A673 (cell line): ENCODE measurements around the gene NEDD4L. TPM values are rescaled to one million over a fixed set of nuclear protein-coding genes. Genes with fewer than 3 reads are reported as not detected.

Experiments used
- BruUV-seq: library from RNA; stranded (reverse); fragments of 400-500 nt; replicated peaks from 2 replicates; lab custom pipeline; 2021; lab: Mats Ljungman, UMichigan
- CTCF ChIA-PET: fragments of 300-600 bp; sonication (Branson Sonifier 250); formaldehyde crosslinking; loops from one replicate; lab custom pipeline; 2022; ENCODE audit warnings: antibody characterized with exemption; lab: Charles Lee
- POLR2A ChIA-PET: fragments of 300-600 bp; sonication (Branson Sonifier 250); formaldehyde crosslinking; loops from one replicate; lab custom pipeline; 2022; ENCODE audit warnings: antibody characterized with exemption; ENCODE audit not compliant: low non-redundant PET; lab: Charles Lee
- DNase-seq: peaks from one replicate; pipeline ENCODE4 v3.0.0-alpha.2; 2015; ENCODE audit warnings: low spot score
- H3K27ac ChIP-seq: fragments of 200-600 bp; sonication (generic); 2 replicates; pipeline ENCODE4 v1.5.1; 2016; ENCODE audit warnings: mixed run types, low read depth, mild to moderate bottlenecking, mixed read lengths, antibody characterized with exemption, low read length; ENCODE audit not compliant: poor library complexity, severe bottlenecking
- H3K27me3 ChIP-seq: fragments of 200-600 bp; sonication (generic); replicated peaks from 2 replicates; pipeline ENCODE4 v1.6.1; 2017; ENCODE audit warnings: mixed run types, low read depth, mild to moderate bottlenecking, mixed read lengths, antibody characterized with exemption, low read length; ENCODE audit not compliant: insufficient read depth, poor library complexity
- H3K36me3 ChIP-seq: fragments of 200-600 bp; sonication (generic); 2 replicates; pipeline ENCODE4 v1.6.1; 2016; ENCODE audit warnings: mixed run types, mild to moderate bottlenecking, mixed read lengths, antibody characterized with exemption, low read length; ENCODE audit not compliant: insufficient read depth, poor library complexity, severe bottlenecking
- H3K4me1 ChIP-seq: fragments of 200-600 bp; sonication (generic); 2 replicates; pipeline ENCODE4 v1.6.1; 2017; ENCODE audit warnings: mixed run types, mild to moderate bottlenecking, mixed read lengths, antibody characterized with exemption, low read length; ENCODE audit not compliant: insufficient read depth, poor library complexity, severe bottlenecking
- H3K4me3 ChIP-seq: fragments of 200-600 bp; sonication (generic); 2 replicates; pipeline ENCODE4 v1.5.1; 2016; ENCODE audit warnings: low read depth, mixed run types, mild to moderate bottlenecking, mixed read lengths, low read length; ENCODE audit not compliant: poor library complexity, severe bottlenecking
- H3K9me3 ChIP-seq: fragments of 200-600 bp; sonication (generic); 2 replicates; pipeline ENCODE4 v1.6.1; 2016; ENCODE audit warnings: mixed run types, low read depth, mild to moderate bottlenecking, mixed read lengths, antibody characterized with exemption, low read length; ENCODE audit not compliant: poor library complexity, severe bottlenecking
- CTCF ChIP-seq: fragments of 300-800, 200-600 bp; sonication (generic); conservative IDR thresholded peaks from 2 replicates; pipeline ENCODE4 v1.5.1; 2017; ENCODE audit warnings: low read depth, mild to moderate bottlenecking, antibody characterized with exemption, low read length, moderate library complexity, mixed read lengths
- EZH2 ChIP-seq: fragments of 200-600 bp; sonication (generic); IDR thresholded peaks from 2 replicates; pipeline ENCODE4 v1.6.1; 2017; ENCODE audit warnings: borderline replicate concordance, low read depth, mild to moderate bottlenecking, mixed read lengths, antibody characterized with exemption, low read length; ENCODE audit not compliant: poor library complexity, severe bottlenecking
- intact Hi-C: fragments of 100-400 bp; cut with micrococcal nuclease; formaldehyde crosslinking; loops from one replicate; pipeline ENCODE4 v1.10.0; 2022; ENCODE audit not compliant: unreplicated experiment
- total RNA-seq: library from RNA; stranded (reverse); gene quantifications from 2 replicates; pipeline ENCODE4 v1.2.3, GENCODE V29; 2021

Gene NEDD4L
- total RNA-seq, 1 experiment from 2014 or later, result 15.3 TPM

- H3K27me3 ChIP-seq, result no peaks in the 10 kb centered on the region
- no peak overlapping the region for H3K27ac ChIP-seq
- no peaks in the 10 kb centered on the region for H3K36me3 ChIP-seq
- no TSS peak for BruUV-seq
- ChIA-PET CTCF (no interaction called here), POLR2A (no interaction called here)
- H3K4me1 ChIP-seq, result no peaks in the 10 kb centered on the region
- DNase-seq, result no peak
- intact Hi-C loops, result no loop called here
- TF ChIP-seq CTCF (no peak), EZH2 (no peak)
- H3K4me3 ChIP-seq, result no peak overlapping the region
- H3K9me3 ChIP-seq, result no peaks in the 10 kb centered on the region
These were observed 337.8 kb downstream of the NEDD4L start for GRCh38 chr18:58381676-58382411.

GRCh38 chr18:58382446-58382845, 338.4 kb downstream of the NEDD4L start:
- H3K27ac ChIP-seq, result no peak overlapping the region
- H3K4me3 ChIP-seq, result no peak overlapping the region
- BruUV-seq, result no TSS peak
- ChIA-PET CTCF (no interaction called here), POLR2A (no interaction called here)
- no peaks in the 10 kb centered on the region for H3K4me1 ChIP-seq
- H3K27me3 ChIP-seq, result no peaks in the 10 kb centered on the region
- no peak for DNase-seq
- intact Hi-C loops, result no loop called here
- no peak for TF ChIP-seq EZH2
- TF ChIP-seq CTCF, result no peak
- H3K36me3 ChIP-seq, result no peaks in the 10 kb centered on the region
- no peaks in the 10 kb centered on the region for H3K9me3 ChIP-seq

DNA sequence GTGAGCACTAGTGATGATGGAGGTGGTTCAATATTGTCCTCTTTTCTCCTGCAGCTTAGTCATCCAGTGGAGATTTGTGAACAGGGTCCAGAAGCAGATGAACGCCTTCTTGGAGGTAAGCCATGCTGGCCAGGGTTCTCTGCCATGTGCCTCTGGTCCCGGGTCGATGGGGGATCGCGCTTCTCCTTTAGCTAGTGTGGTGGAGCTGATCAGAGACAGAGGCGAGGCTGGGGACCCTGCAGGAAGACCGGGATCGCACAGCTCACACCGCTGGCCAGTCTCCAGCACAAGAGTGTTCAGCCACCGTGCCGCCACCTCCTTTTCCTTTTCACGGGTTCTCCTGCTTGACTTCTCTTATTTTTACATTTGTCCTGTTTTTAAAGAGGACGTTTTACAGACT, 341.4 kb downstream of the NEDD4L start:
- DNase-seq, result no peak

More for the DNA sequence above, 341.4 kb downstream of the NEDD4L start:
- Histone ChIP-seq H3K27me3 (no peaks in the 10 kb centered on the region), H3K4me3 (no peak overlapping the region), H3K9me3 (no peaks in the 10 kb centered on the region), H3K27ac (no peak overlapping the region), H3K4me1 (no peaks in the 10 kb centered on the region), H3K36me3 (no peaks in the 10 kb centered on the region)
- ChIA-PET CTCF (no interaction called here), POLR2A (no interaction called here)
- intact Hi-C loops, result no loop called here
- TF ChIP-seq EZH2, result no peak
- TF ChIP-seq CTCF, result no peak
- BruUV-seq, result no TSS peak
